NK-92 treated with Interleukin-12 subunit alpha and Interleukin-12 subunit beta, amount 100 ng/mL, for 24 hours (cell line): ENCODE results near the gene PTPRB.

ENCODE experiments used
- DNase-seq: peaks from one replicate; lab custom pipeline; 2025; lab: John Stamatoyannopoulos, UW

Gene PTPRB

DNA sequence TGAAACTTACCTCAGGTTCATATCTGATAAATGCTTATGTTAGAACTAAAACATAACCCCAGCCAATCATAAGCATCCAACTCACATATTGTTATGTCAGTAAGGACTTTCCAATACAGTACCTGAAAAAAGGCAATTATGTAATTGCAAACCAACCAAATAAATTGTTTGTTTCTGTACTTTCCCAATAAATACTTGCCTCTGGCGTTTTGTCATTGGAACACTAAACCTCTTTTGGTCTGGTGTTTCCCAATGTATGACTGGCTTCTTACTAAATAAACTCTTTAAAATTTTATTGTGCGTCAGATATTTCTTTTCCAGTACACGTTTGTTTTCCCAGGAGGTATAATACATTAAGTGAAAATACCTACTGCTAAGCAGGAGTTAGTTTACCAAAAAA is 6.7 kb upstream of the PTPRB start:
- no peak for DNase-seq

DNA sequence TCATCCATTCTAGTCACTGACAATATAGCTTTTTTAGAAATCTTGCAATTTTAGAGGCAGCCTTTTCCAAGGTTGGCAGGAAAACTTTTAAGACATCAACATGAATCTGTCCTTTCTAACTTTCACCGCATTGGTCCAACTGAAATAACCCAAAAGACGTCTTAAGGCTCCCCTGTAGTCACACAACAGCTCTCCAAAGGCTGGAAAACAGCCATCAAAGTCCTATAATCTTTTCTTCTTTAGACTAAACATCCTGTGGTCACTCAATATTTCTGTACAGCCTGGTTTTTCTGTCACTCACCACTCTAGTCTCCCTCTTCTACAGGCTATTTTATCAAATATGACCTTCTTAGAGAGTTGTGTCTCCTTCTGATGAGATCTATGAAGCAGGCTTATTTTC is 4.5 kb upstream of the PTPRB start:
- no peak for DNase-seq

DNA sequence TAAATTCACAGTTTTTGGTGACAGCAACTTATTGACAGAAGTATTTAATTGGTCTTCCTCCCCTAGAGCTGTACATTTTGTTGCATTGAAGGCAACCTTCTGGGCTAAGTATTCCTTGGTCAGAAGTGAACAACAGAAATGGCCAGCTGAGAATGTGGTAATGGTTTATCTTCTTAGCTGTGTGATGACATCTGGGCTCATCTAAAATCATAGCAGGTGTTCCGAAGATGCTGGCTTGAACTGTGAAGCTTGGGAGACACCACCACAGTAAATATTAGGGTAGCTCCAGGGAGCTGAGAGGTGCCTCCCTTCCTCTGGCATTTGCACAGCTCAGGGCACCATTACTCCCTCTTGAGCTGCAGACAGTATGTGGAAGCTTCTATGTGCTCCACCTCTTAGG is 3.7 kb upstream of the PTPRB start:
- no peak for DNase-seq

DNA sequence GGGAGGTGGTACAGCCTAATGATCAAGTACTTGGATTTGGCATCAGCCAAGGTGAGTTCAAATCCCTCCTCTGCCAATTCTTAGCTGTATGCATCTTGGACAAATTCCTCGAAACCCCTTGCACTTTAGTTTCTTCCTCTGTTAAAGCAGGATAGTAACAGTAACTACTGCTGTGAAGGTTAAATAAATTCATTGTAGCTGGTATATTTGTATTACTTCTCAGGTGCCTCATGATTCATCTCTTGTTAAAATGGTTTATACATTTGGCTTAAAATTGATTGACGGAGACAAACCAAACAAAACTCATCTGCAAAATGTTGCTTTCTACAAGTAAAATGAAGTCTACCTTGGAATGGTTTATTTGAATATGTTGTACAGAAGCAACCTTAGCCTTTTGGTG is 2.3 kb upstream of the PTPRB start:
- no peak for DNase-seq

DNA sequence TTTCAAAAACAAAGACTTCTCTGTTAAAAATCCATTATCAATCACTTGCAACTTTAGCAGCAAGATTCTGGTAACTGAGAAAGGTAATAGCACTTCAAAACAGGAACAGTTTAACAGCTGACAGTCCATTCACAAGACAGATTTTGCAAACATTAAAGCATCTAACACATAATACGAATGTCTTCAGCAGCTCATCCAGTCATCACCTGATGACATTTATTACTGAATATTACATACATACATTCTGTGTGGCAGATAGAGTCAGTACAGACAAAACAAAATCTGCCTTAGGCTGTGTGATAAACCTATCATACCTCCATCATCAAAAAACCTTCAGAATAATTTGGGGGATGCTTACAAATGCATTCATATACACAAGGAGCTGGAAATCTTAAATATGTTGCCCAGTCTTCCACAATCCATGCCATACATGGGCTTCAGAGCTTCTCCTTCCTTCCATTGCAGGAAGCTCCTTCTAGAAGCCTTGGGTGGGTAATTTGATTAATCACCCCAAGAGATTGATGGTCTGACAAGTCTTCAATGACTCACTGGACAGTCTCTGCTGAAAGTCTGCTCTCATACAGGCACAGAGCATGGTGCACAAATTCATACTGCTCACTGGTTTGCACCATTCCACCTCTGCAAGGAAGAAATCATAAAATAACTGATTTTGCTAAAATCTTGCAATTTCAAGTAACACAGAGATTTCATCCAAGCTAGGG is 1.6 kb upstream of the PTPRB start:
- DNase-seq, result no peak

DNA sequence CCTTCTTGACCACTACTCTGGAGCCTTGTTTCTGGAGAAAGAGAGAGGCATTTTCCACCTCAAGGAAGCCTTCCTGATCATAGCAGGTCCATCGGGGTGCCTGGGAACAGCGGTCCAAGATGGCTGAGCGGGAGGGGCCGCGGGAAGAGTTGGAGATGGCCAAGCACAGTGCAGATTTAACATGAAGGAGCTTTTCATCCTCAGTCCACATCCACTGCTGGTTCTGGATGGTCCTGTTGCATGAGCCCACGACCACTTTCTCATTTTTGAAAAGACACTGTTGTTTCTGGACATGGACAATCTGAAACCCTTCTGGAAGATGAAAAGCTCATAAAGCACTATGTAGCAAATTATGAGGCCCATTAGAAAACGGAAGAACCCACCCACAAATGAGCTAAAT is 1.5 kb downstream of the PTPRB start:
- no peak for DNase-seq

DNA sequence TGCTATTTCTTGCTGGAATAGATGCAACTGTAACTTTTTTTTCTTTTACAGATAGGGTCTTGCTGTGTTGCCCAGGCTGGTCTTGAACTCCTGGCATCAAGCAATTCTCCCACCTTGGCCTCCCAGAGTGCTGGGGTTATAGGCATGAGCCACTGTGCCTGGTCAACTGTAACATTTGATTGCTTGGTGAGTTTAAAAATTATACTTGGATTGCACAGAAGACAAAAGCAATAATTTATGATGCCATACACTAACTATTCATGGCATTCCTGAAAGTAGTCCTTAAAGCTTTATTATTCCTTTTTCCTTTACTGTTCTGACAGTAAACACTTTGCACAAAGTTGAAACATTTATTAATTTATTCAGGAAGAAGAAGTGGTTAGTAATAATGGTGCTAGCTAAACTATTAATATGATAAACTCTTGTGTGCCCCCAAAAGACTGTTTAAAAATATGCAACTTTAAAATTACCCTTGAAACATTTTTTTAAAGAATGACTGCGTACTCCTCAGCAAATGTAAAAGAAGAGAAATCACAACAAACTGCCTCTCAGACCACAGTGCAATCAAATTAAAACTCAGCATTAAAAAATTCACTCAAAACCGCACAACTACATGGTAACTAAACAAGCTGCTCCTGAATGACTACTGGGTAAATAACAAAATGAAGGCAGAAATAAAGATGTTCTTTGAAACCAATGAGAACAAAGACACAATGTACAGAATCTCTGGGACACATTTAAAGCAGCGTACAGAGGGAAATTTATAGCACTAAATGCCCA is 8.3 kb downstream of the PTPRB start:
- no peak for DNase-seq

DNA sequence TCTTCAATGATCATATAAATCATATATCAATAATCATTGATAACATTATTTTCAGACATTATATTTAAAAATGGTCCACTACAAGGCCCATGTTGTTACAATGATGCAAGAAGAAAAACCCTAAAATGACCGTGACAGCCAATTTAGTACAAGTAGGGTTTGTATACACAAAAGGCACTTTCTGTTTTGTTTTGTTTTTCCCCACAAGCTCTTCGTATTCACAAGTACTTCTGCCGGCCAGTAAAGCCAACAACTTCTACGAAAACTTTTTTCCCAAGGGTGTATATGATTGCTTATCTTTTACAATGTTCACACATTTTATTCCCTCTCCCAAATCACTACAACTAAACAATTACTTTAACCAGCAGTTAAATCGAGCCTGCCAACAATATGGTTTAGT is 9.6 kb downstream of the PTPRB start:
- no peak for DNase-seq

DNA sequence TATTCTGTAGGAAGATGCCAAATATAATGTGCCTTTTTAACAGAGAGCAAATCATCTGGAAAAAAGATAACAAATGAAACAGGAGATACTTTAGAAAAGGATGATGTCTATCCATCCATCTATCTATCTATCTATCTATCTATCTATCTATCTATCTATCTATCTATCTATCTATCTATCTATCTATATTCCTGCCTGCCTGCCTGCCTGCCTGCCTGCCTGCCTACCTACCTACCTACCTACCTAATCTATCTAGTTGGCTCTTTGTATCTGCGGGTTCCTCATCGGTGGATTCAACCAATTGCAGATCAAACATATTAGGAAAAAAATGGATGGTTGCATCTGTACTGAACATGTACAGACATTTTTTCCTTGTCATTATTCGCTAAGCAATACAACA is 11.0 kb downstream of the PTPRB start:
- no peak for DNase-seq

DNA sequence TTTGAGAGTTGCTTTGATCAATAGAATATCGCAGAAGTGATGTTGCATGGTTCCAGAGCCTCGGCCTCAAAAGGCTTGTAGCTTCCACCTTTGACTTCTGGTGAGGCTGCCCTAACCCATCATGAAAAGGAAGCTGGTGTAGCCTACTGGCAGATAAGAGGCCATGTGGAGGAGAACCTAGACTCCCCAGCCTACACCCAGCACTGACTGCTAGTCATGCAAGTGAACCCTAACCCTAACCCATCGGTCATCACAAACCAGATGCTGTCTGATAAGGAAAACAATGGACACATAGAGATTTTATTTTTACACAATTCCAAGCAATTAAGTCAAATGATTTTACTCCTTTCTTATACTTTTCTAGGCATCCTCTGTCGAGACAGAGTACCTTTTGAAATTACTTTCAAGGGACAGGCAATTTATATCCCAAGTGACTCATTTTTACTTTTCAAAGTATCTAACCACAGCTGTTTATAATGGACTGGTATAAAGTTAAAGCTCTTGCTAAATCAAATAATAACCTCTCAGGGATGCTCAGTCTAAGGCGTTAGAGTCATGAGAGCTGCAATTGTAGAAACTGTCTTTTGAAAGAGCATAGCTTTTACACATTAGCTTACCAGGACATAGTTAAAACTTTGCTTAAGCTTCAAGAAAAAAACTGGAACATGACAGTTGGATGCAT is 17.6 kb downstream of the PTPRB start:
- no peak for DNase-seq

DNA sequence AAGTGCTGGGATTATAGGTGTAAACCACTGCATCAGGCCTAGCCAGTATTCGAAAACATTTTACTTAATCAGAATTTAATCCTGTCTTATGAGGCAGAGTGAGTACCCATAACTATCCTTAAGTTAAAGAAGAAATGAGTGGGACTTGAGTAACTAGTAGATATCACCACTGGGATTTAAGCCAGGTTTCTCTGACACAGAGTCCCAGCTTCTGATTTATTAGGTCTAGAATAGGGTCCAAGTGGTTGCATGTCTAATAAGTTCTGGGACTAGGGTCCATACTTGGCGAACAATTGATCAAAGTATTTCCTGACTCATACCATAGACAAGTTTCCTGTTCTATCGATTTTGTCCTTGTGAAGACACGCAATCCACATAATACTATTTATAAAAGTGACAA is 18.9 kb downstream of the PTPRB start:
- DNase-seq, result no peak

DNA sequence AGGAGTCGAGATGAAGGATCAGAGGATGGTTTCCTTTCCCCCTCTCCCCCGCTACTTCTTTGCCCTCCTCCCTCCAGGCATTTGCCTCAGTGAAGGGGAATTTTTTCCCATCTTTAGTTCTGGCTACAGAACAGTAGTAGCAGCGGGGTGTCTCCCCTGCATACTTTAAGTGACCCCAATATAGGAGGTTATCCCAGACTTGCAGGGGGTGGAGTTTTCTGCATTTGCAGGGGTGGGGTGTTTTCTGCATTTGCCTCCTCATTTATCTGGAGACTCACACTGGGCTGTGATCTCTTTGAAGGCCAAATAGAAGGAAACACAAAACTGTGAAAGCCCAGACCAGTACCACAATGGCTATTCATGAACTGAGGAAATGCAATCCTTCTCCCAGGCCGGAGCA is 19.8 kb downstream of the PTPRB start:
- DNase-seq, result no peak

DNA sequence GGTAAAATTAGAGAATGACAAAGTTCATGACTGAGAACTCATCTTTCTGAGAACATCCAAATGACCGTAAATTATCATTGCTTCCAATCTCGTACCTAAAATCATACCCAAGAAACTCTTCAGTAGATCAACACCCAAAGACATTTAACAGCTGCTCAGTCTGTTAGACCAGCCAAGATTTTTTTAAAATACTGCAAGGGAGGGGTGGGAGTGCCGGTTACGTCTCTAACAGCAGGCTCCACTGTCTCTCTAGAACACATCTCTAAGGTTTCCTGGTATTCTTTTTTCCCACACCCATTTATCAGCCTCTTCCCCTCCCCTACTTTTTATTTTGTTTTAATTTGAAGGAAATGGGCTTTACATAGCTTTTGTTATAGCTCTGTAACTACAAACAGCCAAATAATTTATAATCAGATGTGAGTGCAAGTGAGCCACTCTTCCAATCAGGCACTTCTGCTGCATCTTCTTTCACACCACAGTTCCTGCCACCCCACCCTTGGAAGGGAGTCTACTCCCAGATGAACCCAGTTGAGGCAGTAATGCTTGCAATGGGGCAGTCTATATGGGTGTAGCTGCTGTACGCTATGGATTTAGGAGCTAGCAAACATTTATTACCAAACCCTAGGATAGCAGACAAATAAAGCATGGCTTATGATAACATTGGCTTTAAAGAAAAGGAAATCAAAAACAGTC is 21.9 kb downstream of the PTPRB start:
- no peak for DNase-seq

DNA sequence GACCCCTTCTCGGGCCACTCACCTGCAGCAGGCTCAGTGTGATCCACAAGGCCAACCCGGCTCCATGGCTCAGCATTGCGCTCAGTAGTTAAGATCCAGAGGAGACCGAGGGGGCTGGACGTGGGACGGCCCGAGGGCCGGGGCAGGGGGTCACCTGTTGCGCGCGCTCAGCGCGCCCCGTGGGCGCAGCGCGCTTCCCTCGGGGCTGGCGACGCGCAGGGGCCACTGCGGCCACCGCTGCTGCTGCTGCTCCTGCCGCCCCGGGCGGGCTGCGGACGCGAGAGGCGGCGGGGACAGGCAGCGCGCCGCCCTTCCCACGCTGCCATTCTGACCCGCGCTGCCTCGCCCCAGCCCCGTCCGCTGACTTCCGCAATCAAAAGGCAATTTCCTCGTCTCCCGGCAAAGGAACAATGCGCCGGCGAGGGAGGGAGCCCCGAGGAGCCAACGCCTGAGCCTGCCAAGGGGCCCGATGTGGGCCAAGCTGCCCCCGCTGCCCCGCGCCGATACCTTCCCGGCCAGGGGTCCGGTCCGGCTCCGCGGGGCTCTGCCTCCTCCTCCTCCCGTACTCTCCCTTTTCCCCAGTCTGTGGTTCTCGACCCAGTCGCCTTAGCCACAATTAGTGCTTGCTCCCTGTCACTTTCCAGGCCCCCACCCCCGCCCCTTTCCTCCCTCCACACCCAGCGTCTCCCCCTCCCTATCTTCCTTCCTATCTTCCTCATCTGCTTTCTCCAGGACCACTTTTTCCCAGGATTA is 27.3 kb downstream of the PTPRB start:
- DNase-seq, result no peak

DNA sequence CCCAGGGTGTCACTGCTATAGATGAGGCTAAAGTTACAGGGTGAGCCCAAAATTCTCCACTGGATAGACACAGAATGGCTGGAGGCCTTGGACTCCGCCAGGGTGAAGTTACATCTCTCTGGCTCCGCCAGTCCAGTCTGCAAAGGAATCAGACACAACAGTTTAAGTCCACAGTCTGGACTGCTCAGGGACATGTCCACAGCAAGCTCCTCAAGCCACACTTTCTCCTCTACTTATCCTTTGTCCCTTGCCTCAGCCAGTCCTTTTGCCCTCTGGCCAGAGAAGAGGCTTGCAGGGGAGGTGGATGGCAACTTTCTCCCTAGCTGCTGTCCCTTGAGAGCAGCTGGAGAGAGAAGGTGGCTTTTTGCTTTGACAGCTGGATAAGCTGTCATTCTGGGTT is 28.0 kb downstream of the PTPRB start:
- no peak for DNase-seq

DNA sequence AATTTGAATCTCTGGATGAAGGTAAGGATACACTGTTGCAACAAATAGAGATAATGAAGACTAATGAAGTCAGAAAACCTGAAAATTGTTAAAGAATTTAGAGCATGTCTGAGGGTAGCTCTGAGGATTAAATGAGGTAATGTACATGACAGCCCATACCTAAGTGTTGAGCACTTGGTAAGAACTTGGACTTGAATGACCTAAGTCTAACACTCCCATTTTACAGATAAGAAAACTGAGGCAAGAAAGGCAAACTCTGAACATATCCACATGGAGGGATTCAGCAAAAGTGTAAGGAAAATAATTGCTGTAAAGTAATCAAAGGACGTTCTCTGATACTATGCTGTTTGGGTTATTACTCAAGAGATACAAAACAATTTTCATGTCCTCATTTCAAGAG is 29.0 kb downstream of the PTPRB start:
- no peak for DNase-seq

DNA sequence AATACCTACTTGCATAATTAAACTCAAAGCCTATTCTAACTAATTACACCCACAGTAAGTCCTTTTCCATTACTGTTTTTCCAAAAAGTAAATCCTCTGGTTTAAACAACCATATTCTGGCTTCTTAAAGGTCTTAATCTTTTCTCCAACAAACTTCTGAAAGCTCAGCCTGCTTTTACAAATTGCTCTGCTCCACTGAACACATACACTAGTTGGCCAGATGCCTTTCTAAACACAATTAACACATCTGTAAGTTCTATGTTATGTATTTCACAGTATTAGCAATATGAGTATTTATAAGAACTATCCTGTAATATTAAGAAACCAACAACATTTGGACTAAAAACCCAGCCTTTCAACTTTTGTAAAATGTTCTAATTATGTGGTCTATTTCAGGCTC is 30.1 kb downstream of the PTPRB start:
- no peak for DNase-seq

DNA sequence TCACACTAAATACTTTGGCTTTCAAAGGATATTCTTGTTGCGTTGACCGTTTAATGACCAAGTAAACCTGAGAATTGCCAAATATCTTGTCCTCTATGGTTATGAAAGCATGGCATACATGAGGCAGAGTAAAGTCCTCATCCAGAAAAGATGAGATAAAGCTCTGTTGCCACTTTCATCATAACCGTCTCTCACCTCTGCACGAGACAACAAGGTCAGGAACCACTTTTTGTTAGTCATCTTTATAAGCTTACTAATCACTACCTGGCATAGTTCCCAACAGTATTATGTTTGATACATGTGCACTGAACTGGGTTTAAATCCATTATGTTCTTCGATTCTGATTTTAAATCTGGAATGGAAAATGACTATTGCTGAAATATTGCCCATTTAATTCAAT is 31.3 kb downstream of the PTPRB start:
- no peak for DNase-seq

DNA sequence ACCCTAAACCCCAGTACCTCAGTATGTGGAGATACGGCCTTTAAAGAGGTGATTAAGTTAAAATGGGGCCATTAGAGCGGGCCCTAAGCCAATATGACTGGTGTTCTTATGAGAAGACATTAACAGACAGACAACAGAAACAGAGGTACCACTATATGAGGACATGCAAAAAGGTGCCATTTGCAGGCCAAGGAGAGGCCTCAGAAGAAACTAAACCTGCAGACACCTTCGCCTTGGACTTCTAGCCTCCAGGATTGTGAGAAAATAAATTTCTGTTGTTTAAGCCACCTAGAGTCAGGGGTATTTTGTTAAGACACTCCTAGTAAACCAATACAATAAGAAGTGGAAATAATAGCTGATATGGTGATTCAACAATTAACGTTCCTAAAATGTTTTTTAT is 32.6 kb downstream of the PTPRB start:
- no peak for DNase-seq

DNA sequence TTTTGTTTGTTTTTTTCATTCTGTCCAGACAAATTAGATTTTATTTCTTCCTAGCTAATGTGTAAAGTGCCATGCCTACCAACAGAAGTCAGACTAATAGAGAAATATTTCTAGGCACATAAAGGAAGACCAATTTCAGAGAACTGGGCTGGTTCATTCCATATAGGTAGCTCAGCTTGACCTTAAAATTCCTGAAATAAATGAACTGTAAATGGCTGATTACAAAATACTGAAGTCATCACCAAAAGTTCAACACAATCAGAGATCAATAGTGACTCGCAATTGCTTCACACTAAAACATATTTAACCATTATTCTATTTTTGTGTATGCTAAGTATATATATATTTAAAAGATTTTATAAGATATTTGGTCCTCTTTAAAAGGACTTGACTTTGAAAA is 34.2 kb downstream of the PTPRB start:
- no peak for DNase-seq

DNA sequence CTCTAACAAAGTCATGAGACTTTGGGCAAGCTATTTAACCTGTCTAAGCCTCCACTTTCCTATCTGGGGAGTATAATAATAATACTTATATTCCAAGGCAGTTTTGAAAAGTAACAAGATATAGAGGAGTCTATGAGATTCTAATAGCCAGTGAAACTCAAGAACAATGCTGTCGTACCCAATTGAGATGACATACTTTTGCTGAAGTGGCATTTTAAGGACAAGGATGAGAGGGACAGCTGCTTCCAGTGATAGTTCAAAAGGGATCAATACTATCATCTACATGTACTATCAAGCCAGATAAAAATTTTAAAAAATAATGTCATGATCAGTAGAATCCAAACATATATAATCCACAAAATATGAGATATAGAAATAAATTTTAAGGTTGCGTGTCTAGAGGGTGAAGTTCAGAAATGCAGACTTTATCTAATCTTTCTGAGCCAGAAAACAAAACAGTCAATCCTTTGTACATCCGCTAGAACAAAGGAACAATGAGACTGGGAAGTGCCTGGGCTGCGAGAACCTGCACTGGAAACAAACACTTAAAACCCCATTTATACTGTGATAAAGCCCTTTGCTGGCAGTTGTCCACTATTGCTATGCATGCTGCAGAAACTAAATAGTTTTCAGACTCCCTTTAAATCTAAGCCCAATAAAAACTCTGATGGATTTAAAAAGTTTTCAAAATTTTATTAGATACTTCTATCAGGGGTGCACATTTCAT is 38.6 kb downstream of the PTPRB start:
- DNase-seq, result no peak
